ENCODE measurements around the gene CCPG1.
"Not testable (repeated sequence)": the region's sequence is repeated elsewhere in the genome, so short reads cannot be mapped to it uniquely, and the experiment has no call there.

GRCh38 chr15:55445936-55446335 lies 37.8 kb upstream of the CCPG1 start:
- not testable (repeated sequence) for TF ChIP-seq CTCF, EP300 (IDR thresholded peaks at IDR 0.05)
